ENCODE data around the gene ERC2.
"Not testable (repeated sequence)": the region's sequence is repeated elsewhere in the genome, so short reads cannot be mapped to it uniquely, and the experiment has no call there.

Gene ERC2

DNA sequence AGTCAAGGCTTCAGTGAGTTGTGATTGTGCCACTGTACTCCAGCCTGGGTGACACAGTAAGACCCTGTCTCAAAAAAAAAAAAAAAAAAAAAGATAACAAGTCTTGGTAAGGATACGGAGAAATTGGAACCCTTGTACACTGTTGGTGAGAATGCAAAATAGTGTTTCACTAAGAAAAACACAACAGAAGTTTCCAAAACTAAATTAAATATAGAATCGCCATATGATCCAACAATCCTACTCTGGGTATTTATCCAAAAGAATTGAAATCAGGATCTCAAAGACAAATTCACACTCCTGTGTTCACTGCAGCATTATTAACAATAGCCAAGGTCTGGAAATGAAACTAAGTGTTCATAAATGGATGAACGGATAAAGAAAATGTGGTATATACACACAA, 149.4 kb downstream of the ERC2 start:
- no peak for DNase-seq (ENCODE audit: low read depth in 2 of 3, low spot score in 1 of 3)

DNA sequence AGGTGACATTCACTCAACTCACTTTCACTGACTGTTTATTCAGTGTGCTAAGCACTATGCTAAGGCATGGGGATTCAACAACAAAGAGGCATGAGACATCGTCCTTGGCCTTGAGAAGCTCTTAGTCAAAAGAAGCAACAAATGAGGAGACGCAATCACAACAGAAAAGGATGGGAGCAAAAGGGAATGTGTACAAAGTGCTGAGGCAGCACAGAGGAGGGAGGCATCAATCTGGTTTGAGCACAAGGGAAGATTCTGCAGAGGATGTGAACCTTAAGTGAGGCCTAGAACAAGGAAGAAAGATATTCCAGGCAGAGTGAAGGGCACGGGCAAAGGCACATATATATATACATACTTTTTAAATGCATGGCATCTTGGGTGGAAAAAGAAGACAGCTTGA, 151.3 kb downstream of the ERC2 start:
- no peak for DNase-seq (ENCODE audit: low read depth in 2 of 3, low spot score in 1 of 3)

DNA sequence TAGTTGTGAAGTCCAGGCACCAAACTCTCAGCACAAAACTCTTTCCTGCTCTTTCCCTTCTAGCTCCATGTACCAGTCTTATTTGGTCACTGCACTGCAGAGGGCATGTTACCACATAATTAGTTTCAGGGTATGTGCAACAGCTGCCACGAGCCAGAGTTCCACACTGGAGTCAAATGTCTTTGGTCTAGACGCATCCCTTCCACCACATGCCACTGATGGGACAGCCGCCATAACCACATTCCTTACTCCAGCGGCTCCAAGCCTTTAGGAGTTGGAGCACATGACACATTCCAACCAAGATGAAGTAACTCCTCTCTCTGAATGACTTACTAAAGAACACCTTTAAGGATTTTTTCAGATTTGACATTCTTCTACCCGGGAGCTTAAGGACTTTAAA, 153.4 kb downstream of the ERC2 start:
- no peak for DNase-seq (ENCODE audit: low read depth in 2 of 3, low spot score in 1 of 3)

DNA sequence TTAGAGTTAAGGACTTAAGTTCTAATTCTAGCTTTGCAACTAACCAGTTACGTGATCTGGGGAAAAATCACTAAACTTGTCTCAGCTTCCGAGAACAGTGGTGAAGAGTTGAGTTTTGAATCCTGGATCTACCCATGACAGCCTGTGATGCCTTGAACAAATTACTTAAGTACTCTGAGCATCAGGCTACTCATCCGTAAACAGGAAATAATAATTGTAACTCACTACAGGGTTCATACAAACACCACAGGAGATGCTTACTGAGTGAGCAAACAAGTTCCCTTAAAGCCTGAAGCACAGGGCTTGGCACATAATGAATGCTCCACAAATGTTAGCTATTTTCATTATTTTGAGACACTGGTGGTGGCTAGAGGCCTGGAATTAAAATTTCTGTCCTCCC, 158.8 kb downstream of the ERC2 start:
- DNase-seq (ENCODE audit: low read depth in 2 of 3, low spot score in 1 of 3), result no peak

DNA sequence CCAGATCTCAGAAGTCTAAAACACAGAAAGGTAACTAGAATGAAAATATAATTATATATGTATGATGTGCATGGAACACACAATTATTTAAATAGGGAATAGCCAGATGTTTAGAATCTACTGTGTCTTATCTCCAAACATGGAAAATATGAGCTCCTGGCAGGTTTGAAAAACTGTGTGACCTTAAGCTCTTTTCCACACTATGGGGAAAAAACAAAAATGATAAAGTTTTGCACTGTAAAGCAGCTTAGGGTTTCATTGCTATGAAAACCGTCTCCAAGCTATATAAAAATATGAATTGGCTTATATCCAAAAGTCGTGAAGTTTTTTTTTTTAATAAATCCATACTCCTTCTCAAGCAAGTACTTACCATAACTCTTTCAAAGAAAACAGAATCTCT, 159.8 kb downstream of the ERC2 start:
- DNase-seq (ENCODE audit: low read depth in 2 of 3, low spot score in 1 of 3), result no peak

DNA sequence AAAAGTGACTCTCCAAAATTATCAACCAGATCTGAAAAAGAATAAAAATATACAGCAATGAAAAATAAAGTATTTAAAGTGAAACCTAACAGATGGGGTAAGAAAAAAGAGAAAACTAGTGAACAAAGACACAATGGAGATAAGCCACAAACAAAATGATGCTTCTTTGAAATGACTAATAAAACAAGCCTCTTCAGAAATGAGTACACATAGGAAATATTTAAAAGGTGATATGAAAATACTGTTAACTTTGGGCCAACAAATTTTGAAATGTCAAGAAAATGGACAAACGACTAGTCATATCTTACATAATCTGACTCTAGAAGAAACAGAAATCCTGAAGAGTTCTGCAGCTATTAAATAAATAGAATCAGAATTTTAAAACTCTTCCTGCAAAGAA, 164.2 kb downstream of the ERC2 start:
- no peak for DNase-seq (ENCODE audit: low read depth in 2 of 3, low spot score in 1 of 3)

DNA sequence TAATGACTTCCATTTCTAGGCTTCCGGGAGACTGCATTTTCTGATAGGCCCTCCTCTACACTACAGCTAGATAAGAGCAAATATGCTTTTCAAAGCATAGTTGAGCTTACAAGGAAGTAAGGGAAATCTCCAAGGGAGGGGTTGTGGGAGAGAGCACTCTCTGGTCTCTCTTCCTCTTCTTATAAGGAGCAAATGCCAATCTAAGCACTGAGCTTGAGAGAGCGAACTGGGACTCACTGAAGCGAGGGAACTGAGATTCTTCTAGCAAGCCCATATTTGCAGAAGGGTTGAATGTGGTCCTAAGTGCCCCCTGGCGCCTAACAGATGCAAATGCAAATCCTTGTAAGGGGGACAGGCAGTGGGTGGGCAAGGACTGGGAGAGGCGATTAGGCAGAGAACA, 164.8 kb downstream of the ERC2 start:
- peak in 1 of 3 donors; percentile 4 for DNase-seq (ENCODE audit: low read depth in 2 of 3, low spot score in 1 of 3)

DNA sequence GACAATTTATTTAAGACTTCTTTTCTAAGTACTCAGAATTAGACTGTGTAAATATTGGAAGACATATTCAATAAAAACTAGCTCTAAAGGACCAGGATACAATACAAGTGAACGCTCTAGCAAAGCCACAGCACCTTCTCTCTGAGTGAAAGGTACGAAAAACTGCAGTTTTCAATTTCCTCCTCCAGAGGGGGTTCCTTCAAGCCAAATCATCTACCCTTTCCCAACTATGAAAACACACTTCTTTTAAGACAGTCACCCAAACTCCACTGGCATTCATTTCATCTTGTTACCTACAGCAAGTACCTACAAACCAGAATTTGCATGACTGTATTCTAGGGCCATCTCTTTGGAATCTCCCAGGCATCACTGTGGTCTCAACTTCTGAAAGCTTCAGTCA, 165.8 kb downstream of the ERC2 start:
- no peak for DNase-seq (ENCODE audit: low read depth in 2 of 3, low spot score in 1 of 3)

DNA sequence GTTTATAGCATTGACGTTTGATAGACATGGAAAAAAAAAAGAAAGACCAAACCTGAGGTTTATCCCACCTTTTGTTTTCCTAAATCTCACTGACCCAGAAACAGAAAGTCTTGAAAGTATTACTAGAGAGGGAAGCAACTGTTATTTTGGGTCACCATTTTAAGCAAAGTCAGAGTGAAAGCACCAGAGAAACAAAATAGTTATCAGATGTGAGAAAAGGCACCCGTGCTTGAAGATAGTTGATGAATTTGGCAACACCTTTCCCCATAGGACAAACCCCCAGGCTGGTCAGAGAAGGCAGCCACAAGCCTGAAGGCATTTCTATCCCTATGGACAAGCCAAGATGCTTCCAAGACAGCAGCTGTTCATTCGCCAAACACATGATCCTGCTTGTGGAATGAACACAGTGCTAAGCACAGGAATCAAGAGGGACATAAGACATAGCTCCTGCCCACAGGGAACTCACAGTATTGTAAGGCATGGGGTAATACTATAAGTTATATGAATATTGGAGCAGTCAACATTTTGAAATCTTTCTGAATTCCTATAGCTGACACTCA, 170.9 kb downstream of the ERC2 start:
- DNase-seq (ENCODE audit: low read depth in 2 of 3, low spot score in 1 of 3), result no peak

DNA sequence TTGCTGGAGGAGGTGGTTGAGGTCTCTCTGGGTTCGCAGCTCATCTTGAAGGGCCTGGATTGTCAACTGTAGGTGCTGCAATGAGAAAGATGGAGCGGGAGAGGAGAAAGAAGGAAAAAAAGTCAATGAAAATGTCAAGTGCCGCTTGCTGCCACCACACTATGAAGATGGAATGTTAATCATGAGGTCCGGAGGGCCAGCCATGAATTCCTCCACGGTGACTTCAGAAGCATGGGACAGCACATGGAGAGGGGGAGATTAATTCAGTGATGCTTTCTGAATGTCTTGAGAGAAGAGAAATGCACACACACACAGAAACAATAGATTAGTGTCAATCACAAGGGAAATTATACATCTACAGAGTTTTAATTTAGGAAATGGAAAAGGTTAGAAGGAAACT, 171.9 kb downstream of the ERC2 start:
- no peak for DNase-seq (ENCODE audit: low read depth in 2 of 3, low spot score in 1 of 3)

DNA sequence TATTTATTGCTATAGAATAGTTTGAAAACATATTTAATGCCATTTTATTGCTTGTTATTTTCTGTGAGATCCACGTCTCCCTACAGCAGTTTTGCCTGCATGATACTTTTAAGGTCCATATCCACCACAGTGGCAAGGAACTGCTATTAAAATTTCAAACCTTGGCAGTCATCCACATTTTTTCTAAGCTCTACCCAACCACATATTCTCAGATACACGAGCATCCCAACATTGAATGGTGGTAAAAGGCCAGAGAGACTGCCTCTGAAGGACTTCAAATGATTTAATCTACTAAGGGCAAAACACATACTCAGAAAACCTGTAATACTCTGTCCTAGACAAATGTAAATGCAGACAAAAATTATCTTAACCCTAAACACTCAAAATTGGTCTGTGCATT, 173.1 kb downstream of the ERC2 start:
- DNase-seq (ENCODE audit: low read depth in 2 of 3, low spot score in 1 of 3), result no peak

DNA sequence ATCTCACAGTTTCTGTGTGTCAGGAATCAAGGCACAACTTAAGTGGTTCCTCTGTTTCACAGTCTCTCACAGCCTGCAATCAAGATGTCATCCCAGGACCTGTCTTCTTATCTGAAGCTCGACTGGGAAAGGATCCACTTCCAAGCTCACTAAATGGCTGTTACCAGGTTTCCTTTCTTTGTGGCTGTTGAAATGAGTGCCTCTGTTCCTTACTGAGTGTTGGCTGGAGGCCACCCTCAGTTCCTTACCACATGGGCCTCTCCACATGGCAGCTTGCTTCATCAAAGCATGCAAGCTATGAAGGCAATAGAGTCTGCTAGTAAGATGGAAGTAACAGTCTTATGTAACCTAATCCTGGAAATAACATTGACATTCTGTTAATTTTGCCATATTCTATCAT, 174.0 kb downstream of the ERC2 start:
- DNase-seq (ENCODE audit: low read depth in 2 of 3, low spot score in 1 of 3), result no peak

DNA sequence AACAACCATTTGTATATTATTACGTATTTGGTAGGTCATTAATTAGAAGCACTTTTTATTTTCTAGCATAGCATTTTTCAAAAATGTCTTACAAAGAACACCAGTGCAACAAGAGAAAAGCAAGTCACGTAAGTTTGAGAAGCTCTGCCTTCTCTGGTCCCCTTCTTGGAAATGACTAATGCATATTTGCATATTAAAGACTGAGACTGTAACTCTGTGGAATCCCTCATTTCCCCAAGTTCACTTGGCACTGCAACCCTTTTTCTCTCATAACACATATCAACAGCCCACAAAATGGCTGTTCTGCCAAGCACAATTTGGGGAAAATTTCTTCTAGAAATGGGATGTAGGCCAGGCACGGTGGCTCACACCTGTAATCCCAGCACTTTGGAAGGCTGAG, 176.3 kb downstream of the ERC2 start:
- no peak for DNase-seq (ENCODE audit: low read depth in 2 of 3, low spot score in 1 of 3)

DNA sequence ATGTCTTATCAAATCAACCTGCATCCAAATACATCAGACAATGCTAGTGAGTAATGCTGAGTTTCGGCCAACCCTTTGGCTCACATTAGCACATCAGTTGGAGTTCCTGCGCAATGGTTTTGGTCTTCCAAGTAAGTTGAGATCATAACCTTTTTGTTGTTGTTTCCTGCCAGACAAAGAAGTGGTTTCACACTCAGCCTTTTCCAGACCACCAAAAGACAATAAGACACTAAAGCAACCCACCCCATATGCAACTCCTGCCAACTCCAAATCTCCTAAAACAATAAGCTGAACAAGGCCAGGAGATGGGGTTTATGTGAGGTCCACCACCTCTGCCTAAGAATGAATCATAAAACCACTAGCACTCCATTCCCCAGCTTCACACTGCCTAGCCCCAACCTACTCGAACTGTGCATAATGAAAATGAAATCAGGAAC, 177.0 kb downstream of the ERC2 start:
- no peak for DNase-seq (ENCODE audit: low read depth in 2 of 3, low spot score in 1 of 3)

DNA sequence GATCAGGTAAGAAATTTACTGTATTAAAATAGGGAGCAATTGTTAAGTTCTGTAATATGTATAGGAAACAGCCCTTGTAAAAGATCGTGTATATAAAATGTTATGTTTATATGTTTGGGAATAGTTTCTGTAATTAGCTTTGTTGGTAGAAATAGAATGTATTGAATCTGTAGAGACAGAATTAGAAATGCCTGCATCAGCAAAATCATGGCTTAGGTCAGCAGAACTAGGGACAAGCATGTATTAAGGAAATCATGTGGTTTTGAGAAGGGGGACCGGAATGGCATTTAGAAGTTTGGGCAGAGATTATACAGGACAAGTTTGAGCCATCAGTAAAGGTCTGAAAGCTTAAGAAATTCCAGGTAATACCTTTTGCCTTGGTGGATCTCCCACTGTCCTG, 177.9 kb downstream of the ERC2 start:
- DNase-seq (ENCODE audit: low read depth in 2 of 3, low spot score in 1 of 3), result no peak

DNA sequence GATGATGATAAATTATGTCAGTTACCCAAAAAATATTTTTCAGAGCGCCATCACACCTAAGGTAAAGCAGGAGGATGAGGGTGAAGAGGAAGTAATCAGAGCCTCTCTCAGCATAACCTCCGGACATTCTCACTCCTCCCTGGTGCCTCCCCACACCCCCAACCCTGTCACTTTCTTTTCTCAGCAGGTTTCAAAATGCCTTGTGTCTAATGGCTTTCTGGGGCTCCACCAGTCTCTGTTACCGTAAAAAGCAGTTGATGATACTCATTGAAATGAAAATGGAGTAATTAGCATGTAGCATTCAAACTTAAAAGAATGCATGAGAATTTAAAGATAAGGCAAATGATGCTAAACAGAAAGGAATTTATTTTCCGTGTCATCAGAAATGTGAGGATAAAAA, 180.0 kb downstream of the ERC2 start:
- no peak for DNase-seq (ENCODE audit: low read depth in 2 of 3, low spot score in 1 of 3)

DNA sequence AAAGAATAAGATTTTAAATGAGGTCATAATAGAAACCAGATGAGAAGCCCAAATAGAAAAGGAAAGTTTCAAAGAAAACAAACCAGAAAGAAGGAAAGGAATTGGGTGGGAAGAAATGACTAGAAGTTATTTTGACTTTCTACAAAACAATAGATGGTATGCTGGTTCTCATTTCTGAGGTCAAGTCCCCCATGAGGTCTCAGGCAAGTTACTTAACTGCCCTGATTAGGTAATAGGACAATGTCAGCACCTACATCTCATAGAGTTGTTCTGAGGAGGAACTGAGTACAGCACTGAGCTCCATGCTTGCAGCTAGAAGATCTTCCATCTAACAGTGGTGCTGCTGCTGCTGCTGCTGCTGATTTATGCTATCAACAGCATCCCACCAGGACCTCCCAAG, 185.9 kb downstream of the ERC2 start:
- no peak for DNase-seq (ENCODE audit: low read depth in 2 of 3, low spot score in 1 of 3)

DNA sequence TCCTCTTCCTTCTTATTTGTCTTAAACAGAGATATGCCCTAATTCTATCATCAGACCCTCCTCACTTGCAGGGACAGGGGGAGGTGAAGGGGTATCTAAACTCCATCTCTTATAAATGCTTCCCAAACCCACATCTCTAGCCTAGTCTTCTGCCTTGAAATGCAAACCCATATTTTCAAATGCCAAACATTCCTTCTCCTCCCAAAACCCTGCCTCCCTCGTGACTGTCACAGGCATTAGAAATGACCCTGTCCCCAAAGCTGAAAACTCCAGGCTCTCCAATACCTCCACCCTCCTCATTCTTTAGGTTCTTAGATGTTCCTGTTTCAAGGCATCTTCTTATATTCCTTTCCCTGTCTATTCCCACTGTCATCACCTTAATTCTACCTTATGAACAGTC, 191.0 kb downstream of the ERC2 start:
- DNase-seq (ENCODE audit: low read depth in 2 of 3, low spot score in 1 of 3), result no peak

DNA sequence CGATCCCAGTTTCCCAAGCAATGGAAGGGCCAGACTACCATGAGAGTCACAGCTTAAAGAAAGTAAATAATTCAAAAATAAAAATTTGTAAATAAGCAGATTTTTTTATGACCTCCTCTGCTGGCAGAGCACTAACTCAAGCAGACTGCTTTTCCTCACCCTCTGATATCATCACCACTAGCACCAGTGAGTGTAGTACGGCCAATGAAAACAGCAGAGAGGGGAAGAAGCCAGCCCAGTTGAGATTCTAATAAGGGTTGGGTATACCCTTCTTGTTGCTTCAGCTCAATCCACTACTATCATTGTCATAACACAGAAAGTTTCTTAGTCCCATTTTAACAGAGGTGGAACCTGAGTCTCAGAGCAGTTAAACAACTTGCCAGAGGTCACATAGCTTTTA, 193.1 kb downstream of the ERC2 start:
- no peak for DNase-seq (ENCODE audit: low read depth in 2 of 3, low spot score in 1 of 3)

DNA sequence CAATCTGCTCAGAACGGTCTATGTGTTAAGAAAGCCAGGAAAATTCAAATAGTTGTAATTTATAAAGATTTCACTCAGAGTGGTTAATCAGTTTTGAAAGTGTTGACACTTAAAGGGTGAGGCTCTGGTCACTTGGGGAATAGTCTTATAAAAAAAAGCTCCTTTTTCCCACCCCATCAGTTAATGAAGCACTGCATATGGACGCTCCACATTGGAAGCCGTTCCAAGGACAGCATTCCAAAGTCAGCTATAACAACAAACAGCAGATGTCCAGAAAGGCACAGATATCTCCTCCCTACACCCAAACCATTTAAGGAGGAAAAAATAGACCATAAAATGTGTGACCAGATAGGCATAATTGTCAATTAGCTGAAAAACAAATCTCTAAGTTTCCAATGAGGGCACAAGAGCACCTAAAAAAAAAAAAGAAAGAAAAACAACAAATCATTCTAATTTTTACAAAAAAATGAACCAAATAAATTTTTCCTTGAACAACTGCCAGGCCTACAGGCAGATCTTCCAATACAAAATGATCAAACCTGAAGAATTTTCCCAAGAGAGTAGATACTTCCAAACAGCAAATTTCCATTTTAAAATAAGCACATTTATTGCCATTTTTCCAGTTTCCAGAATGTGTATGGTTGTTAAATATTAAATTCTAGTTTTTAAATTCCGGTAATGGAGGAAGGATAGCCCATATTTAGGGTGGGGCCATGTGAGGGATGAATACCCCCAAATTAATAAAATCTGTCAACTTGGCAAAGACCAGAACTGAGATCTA, 198.3 kb downstream of the ERC2 start:
- DNase-seq (ENCODE audit: low read depth in 2 of 3, low spot score in 1 of 3), result no peak

DNA sequence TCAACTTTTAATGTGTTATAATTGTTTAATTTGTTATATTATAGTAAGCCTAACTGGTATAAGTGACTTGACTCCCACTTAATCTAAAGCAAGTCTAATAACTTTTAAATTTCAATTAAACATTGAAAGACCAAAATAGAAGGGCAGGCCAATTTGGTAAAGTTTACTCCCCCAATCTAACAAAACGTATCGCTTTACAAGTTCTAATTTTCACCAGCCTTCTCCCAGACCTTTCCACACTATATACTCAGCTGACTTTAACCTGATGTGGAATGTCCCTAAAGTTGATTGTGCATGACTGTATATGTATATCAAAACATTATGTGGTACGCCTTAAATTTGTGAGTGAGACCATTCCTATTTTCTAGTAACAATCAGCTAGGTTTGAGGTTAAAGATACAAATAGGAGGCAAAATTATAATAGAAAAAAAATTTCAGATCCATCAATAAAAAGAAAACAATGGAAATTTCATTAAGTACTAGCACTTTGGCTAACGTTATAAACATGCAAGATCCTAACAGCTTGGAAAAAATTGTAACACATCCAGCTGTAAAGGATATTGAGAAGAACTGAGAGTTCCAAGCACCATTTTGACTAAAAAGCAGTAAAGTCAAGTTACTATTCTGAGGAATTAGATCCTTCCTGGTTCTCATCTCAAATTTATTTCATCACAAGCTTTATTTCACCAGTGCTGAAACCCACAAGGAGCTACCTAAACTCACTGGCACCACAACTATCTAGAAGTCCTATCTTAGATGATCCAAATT, 199.5 kb downstream of the ERC2 start:
- DNase-seq (ENCODE audit: low read depth in 2 of 3, low spot score in 1 of 3), result no peak

DNA sequence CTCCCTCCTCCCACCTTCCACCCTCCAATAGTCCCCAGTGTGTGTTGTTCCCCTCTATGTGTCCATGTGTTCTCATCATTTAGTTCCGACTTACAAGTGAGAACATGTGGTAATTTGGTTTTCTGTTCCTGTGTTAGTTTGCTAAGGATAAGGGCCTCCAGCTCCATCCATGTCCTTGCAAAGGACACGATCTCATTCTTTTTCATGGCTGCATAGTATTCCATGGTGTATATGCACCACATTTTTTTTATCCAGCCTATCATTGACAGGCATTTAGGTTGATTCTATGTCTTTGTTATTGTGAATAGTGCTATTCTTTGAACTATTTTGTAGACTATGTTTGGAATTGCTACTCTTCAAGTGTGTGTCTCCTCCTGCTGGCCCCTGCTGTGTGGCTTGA, 206.4 kb downstream of the ERC2 start:
- not testable (repeated sequence) for DNase-seq (ENCODE audit: low read depth in 2 of 3, low spot score in 1 of 3)

Data from stimulated activated CD4-positive, alpha-beta T cell treated with anti-CD3 and anti-CD28 coated beads, Interleukin-12 subunit alpha, Interleukin-12 subunit beta, amount 100 ng/mL, for 48 hours (primary cell).